ENCODE data around the gene CFAP410.

- TF ChIP-seq PATZ1 (CRISPR knock-in tag; IDR thresholded peaks at IDR 0.05; ENCODE audit: borderline replicate concordance) (no peak), ZFP3 (CRISPR knock-in tag; IDR thresholded peaks at IDR 0.05) (no peak), SNAI2 (CRISPR knock-in tag; IDR thresholded peaks at IDR 0.05) (no peak), ZNF8 (CRISPR knock-in tag; IDR thresholded peaks at IDR 0.05) (no peak), RARB (CRISPR knock-in tag; IDR thresholded peaks at IDR 0.05) (no peak)
These were observed 29.7 kb upstream of the CFAP410 start for GRCh38 chr21:44368711-44369446.
